Activated CD4-positive, alpha-beta T cell treated with anti-CD3 and anti-CD28 coated beads for 1 hour (primary cell): Measurements from ENCODE around the gene SGCA.

Source experiments
- DNase-seq: peaks from one replicate; pipeline ENCODE4 v3.0.0-alpha.2; 2020

Gene SGCA

GRCh38 chr17:50134206-50135110 lies 31.3 kb upstream of the SGCA start:
- no peak for DNase-seq

GRCh38 chr17:50135316-50136095 lies 30.3 kb upstream of the SGCA start:
- no peak for DNase-seq

GRCh38 chr17:50136096-50136687 lies 29.6 kb upstream of the SGCA start:
- no peak for DNase-seq

GRCh38 chr17:50137042-50137441 lies 28.8 kb upstream of the SGCA start:
- no peak for DNase-seq

GRCh38 chr17:50139185-50139783 lies 26.5 kb upstream of the SGCA start:
- no peak for DNase-seq

- DNase-seq: peak; percentile 71
Measured at GRCh38 chr17:50139950-50140885, 25.6 kb upstream of the SGCA start.

- no peak for DNase-seq
Measured at GRCh38 chr17:50141026-50141744, 24.6 kb upstream of the SGCA start.

GRCh38 chr17:50141745-50142110 lies 24.1 kb upstream of the SGCA start:
- no peak for DNase-seq

- no peak for DNase-seq
Measured at GRCh38 chr17:50143461-50144176, 22.2 kb upstream of the SGCA start.

- no peak for DNase-seq
Measured at GRCh38 chr17:50144355-50144754, 21.4 kb upstream of the SGCA start.

GRCh38 chr17:50144845-50145531 lies 20.8 kb upstream of the SGCA start:
- DNase-seq: no peak

- DNase-seq: no peak
Measured at GRCh38 chr17:50145532-50146229, 20.1 kb upstream of the SGCA start.

GRCh38 chr17:50146230-50146926 lies 19.4 kb upstream of the SGCA start:
- no peak for DNase-seq

- no peak for DNase-seq
Measured at GRCh38 chr17:50146927-50147665, 18.7 kb upstream of the SGCA start.

GRCh38 chr17:50147841-50148225 lies 18.0 kb upstream of the SGCA start:
- DNase-seq: no peak

- peak; percentile 64 for DNase-seq
Measured at GRCh38 chr17:50148226-50149090, 17.3 kb upstream of the SGCA start.

- no peak for DNase-seq
Measured at GRCh38 chr17:50149091-50149416, 16.8 kb upstream of the SGCA start.
